K562 (cell line): Measurements from ENCODE around the gene NOL4L. TPM values are rescaled to one million over a fixed set of nuclear protein-coding genes. Genes with fewer than 3 reads are reported as not detected.
A peak's percentile ranks its signal among the peaks of the same experiment; 100 is the strongest.

Experiments
- ARHGAP35 ChIP-seq: fragments of 450-650 bp; IDR thresholded peaks from 2 replicates; pipeline ENCODE4 v1.6.1; 2018; ENCODE audit not compliant: partially characterized antibody
- CBX5 ChIP-seq: IDR thresholded peaks from 2 replicates; pipeline ENCODE4 v1.6.1; 2014; ENCODE audit warnings: low read depth, borderline replicate concordance
- CBX8 ChIP-seq: fragments of 200-600 bp; sonication (generic); IDR thresholded peaks from 2 replicates; pipeline ENCODE4 v1.6.1; 2012; ENCODE audit warnings: borderline replicate concordance, mixed run types, low read depth, mild to moderate bottlenecking, moderate library complexity, mixed read lengths, low read length, control low read depth, inconsistent platforms; ENCODE audit not compliant: poor library complexity, severe bottlenecking; ENCODE audit errors: extremely low read depth
- CEBPG ChIP-seq, 3 experiments: fragments of 200-800 bp in 1 of 3; sonication (Bioruptor generic) in 1 of 3; sonication (generic) in 1 of 3; formaldehyde crosslinking in 1 of 3; IDR thresholded peaks in 2 of 3; conservative IDR thresholded peaks in 1 of 3; 2 replicates each; pipeline versions ENCODE4 v1.6.1 to v1.8.0; 2016 to 2022; ENCODE audit warnings: missing compliant biosample characterization in 2 of 3, missing genetic modification characterization in 2 of 3, mild to moderate bottlenecking in 1 of 3, missing genetic modification reagents in 1 of 3
- DLX4 ChIP-seq: fragments of 250-450 bp; sonication (Bioruptor Pico); IDR thresholded peaks from 2 replicates; pipeline ENCODE4 v1.6.1; 2021; ENCODE audit warnings: mild to moderate bottlenecking
- EZH2 ChIP-seq: IDR thresholded peaks from 2 replicates; pipeline ENCODE4 v1.6.1; 2012; ENCODE audit warnings: low read depth, mild to moderate bottlenecking, inconsistent platforms, low read length, borderline replicate concordance
- ID3 ChIP-seq, 2 experiments: fragments of 250-450 bp in 1 of 2; fragments of 450-650 bp in 1 of 2; sonication (Bioruptor Pico) in 1 of 2; IDR thresholded peaks; 2 replicates each; pipeline versions ENCODE4 v1.6.1 to v1.8.0; 2016 to 2021; ENCODE audit warnings: mild to moderate bottlenecking in 2 of 2, moderate library complexity in 2 of 2, missing compliant biosample characterization in 1 of 2, missing genetic modification characterization in 1 of 2
- KLF10 ChIP-seq: fragments of 250-450 bp; sonication (Bioruptor Pico); IDR thresholded peaks from 2 replicates; pipeline ENCODE4 v1.6.1; 2021; ENCODE audit warnings: matching md5 sums
- MEF2D ChIP-seq: conservative IDR thresholded peaks from 2 replicates; pipeline ENCODE4 v1.6.1; 2016; ENCODE audit warnings: low read depth, missing genetic modification characterization, missing compliant biosample characterization
- NFE2 ChIP-seq: IDR thresholded peaks from 2 replicates; pipeline ENCODE4 v1.6.1; 2014; ENCODE audit warnings: antibody characterized with exemption, low read depth
- PBX2 ChIP-seq, 2 experiments: IDR thresholded peaks in 1 of 2; conservative IDR thresholded peaks in 1 of 2; 2 replicates each; pipeline ENCODE4 v1.6.1; 2016; ENCODE audit warnings: low read depth in 2 of 2, mild to moderate bottlenecking in 1 of 2, missing compliant biosample characterization in 1 of 2, missing genetic modification characterization in 1 of 2, moderate library complexity in 1 of 2
- POLR2B ChIP-seq: fragments of 450-650 bp; IDR thresholded peaks from 2 replicates; pipeline ENCODE4 v1.6.1; 2018; ENCODE audit warnings: low read depth; ENCODE audit not compliant: partially characterized antibody
- SIN3A ChIP-seq, 2 experiments: fragments of 150-350 bp in 1 of 2; IDR thresholded peaks; 2 replicates each; pipeline ENCODE4 v1.6.1; 2011 to 2016; ENCODE audit warnings: borderline replicate concordance in 2 of 2, low read depth in 2 of 2, low read length in 2 of 2, mild to moderate bottlenecking in 2 of 2, moderate library complexity in 2 of 2; ENCODE audit not compliant: control insufficient read depth in 1 of 2
- SNAPC5 ChIP-seq: fragments of 250-450 bp; sonication (Bioruptor Pico); IDR thresholded peaks from 2 replicates; pipeline ENCODE4 v1.8.0; 2021; ENCODE audit warnings: moderate library complexity, mild to moderate bottlenecking, inconsistent platforms
- SNIP1 ChIP-seq: fragments of 450-650 bp; IDR thresholded peaks from 2 replicates; pipeline ENCODE4 v1.7.1; 2017; ENCODE audit warnings: low read depth, mild to moderate bottlenecking
- SNRNP70 ChIP-seq: fragments of 200-400 bp; formaldehyde crosslinking; optimal IDR thresholded peaks from 2 replicates; pipeline ENCODE3; 2017; ENCODE audit warnings: low read depth, low read length
- TBL1XR1 ChIP-seq, 2 experiments: IDR thresholded peaks; 2 replicates each; pipeline ENCODE4 v1.6.1; 2012; ENCODE audit warnings: improper control_type of control experiment in 2 of 2, low read length in 2 of 2, mild to moderate bottlenecking in 1 of 2
- ZNF224 ChIP-seq: sonication (generic); formaldehyde crosslinking; IDR thresholded peaks from 2 replicates; pipeline ENCODE4 v1.8.0; 2022; ENCODE audit warnings: mild to moderate bottlenecking, missing genetic modification reagents
- ZNF507 ChIP-seq: conservative IDR thresholded peaks from 2 replicates; pipeline ENCODE4 v1.6.1; 2017; ENCODE audit warnings: missing genetic modification characterization, missing compliant biosample characterization
- ZNF695 ChIP-seq: fragments of 450-650 bp; formaldehyde crosslinking; IDR thresholded peaks from 2 replicates; pipeline ENCODE4 v1.4.0; 2020; ENCODE audit warnings: mild to moderate bottlenecking, moderate library complexity
- ZNF740 ChIP-seq, 3 experiments: fragments of 200-800 bp in 1 of 3; sonication (Bioruptor generic) in 1 of 3; sonication (generic) in 1 of 3; formaldehyde crosslinking in 1 of 3; IDR thresholded peaks; 2 replicates each; pipeline versions ENCODE4 v1.6.1 to v1.8.0; 2016 to 2022; ENCODE audit warnings: mild to moderate bottlenecking in 2 of 3, missing compliant biosample characterization in 2 of 3, missing genetic modification characterization in 2 of 3, missing genetic modification reagents in 1 of 3
- ZNF77 ChIP-seq: fragments of 250-450 bp; sonication (Bioruptor Pico); IDR thresholded peaks from 2 replicates; pipeline ENCODE4 v1.5.0; 2020
- polyA plus RNA-seq, 8 experiments: library from polyadenylated mRNA; depleted of rRNA in 4 of 8; stranded (reverse) in 5 of 8; unstranded in 3 of 8; fragments of >200 nt; fragmentation: Nextera tagmentation in 2 of 8; fragmentation: Illumina TruSeq in 1 of 8; extraction: Ambion mirVana in 2 of 8; extraction: Trizol in 1 of 8; gene quantifications; 2 replicates each; pipeline versions ENCODE4 v1.2.1 to v1.2.3, GENCODE V29; 2011 to 2014; ENCODE audit warnings: inconsistent platforms in 1 of 8, missing spikeins in 1 of 8
- total RNA-seq, 7 experiments: library from RNA; depleted of rRNA in 6 of 7; stranded (reverse); fragments of >200 nt in 6 of 7; fragmentation: Illumina TruSeq in 2 of 7; extraction: Trizol in 2 of 7; gene quantifications; 2 replicates each; pipeline versions ENCODE4 v1.2.1 to v1.2.3, GENCODE V29; 2011 to 2021; ENCODE audit warnings: low replicate concordance in 1 of 7

The NOL4L gene
- total and polyA plus RNA-seq, 9 of the 15 experiments (the other 6 are each of a cell fraction or from before 2014, with no cell fraction given) = 5.1 to 36.2 (median 13.6) TPM

GRCh38 chr20:32397567-32398084 is 187.5 kb downstream of the NOL4L start (continued):
- TF ChIP-seq DLX4 (CRISPR knock-in tag) = no peak
- TF ChIP-seq NFE2 = no peak
- TF ChIP-seq CBX8 = no peak
- peak; percentile 98 for TF ChIP-seq CEBPG (CRISPR knock-in tag; IDR thresholded peaks at IDR 0.05)
- TF ChIP-seq CEBPG (tag; conservative IDR thresholded peaks at IDR 0.05 in 1 of 2, IDR thresholded peaks at IDR 0.05 in 1 of 2) = peak in 1 of 2 experiments; percentile 94; a peak in 3 of 4 replicates
- no peak for TF ChIP-seq ZNF740 (CRISPR knock-in tag; IDR thresholded peaks at IDR 0.05)
- TF ChIP-seq ZNF740 (tag; IDR thresholded peaks at IDR 0.05) = peak in 1 of 2 experiments; percentile 53; a peak in 1 of 4 replicates
- TF ChIP-seq MEF2D (tag) = no peak; the same call in 1 of the 2 replicates
- TF ChIP-seq ZNF507 (tag) = no peak
- peak; percentile 37 for TF ChIP-seq POLR2B
- no peak for TF ChIP-seq ZNF695
- no peak for TF ChIP-seq PBX2 (CRISPR knock-in tag; IDR thresholded peaks at IDR 0.05; ENCODE audit: low read depth)
- TF ChIP-seq PBX2 (tag; conservative IDR thresholded peaks at IDR 0.05; ENCODE audit: low read depth) = no peak; the same call in 1 of the 2 replicates
- no peak for TF ChIP-seq TBL1XR1 (IDR thresholded peaks at IDR 0.05; ENCODE audit: low read length in 2 of 2)
- TF ChIP-seq KLF10 (CRISPR knock-in tag) = no peak
- no peak for TF ChIP-seq SNRNP70
- TF ChIP-seq SNIP1 = no peak
- TF ChIP-seq ARHGAP35 = no peak
- TF ChIP-seq ID3 (CRISPR knock-in tag; IDR thresholded peaks at IDR 0.05) = no peak
- peak; percentile 74; the same call in 1 of the 2 replicates for TF ChIP-seq ID3 (tag; IDR thresholded peaks at IDR 0.05)
- no peak for TF ChIP-seq ZNF224 (CRISPR knock-in tag)
- no peak for TF ChIP-seq SIN3A (IDR thresholded peaks at IDR 0.05; ENCODE audit: borderline replicate concordance in 2 of 2, control insufficient read depth in 1 of 2, low read depth in 2 of 2, low read length in 2 of 2)
- no peak for TF ChIP-seq EZH2
- TF ChIP-seq SNAPC5 (CRISPR knock-in tag) = no peak
- TF ChIP-seq ZNF77 (CRISPR knock-in tag) = no peak
- TF ChIP-seq CBX5 = no peak
